ENCODE measurements around the gene ESRRA. TPM values are rescaled to one million over a fixed set of nuclear protein-coding genes. Genes with fewer than 3 reads are reported as not detected.
A peak's percentile ranks its signal among the peaks of the same experiment; 100 is the strongest.

Gene ESRRA
- total and polyA plus RNA-seq, 9 of the 15 experiments (the other 6 are each of a cell fraction or from before 2014, with no cell fraction given) = 0.27 to 89.7 (median 23.7) TPM

GRCh38 chr11:64284962-64285884, 20.1 kb upstream of the ESRRA start, which contains the start of gene GPR137 (continued):
- no peak for TF ChIP-seq PRDM10 (IDR thresholded peaks at IDR 0.05; ENCODE audit: partially characterized antibody)
- peak in 1 of 2 experiments; percentile 69; a peak in 2 of 4 replicates for TF ChIP-seq UBTF (IDR thresholded peaks at IDR 0.05; ENCODE audit: borderline replicate concordance in 1 of 2, low read depth in 2 of 2, low read length in 2 of 2)
- TF ChIP-seq ATF3 (IDR thresholded peaks at IDR 0.05) = no peak
- TF ChIP-seq ATF3 (CRISPR knock-in tag; conservative IDR thresholded peaks at IDR 0.05) = no peak
- no peak for TF ChIP-seq PHTF2 (CRISPR knock-in tag; IDR thresholded peaks at IDR 0.05)
- no peak for TF ChIP-seq MITF (IDR thresholded peaks at IDR 0.05)
- peak in 1 of 2 experiments; percentile 59 for TF ChIP-seq E2F6 (IDR thresholded peaks at IDR 0.05; ENCODE audit: borderline replicate concordance in 1 of 2, extremely low read depth in 1 of 2, insufficient read depth in 1 of 2, insufficient read length in 1 of 2, low read depth in 1 of 2, low read length in 1 of 2, poor library complexity in 1 of 2, severe bottlenecking in 1 of 2)
- TF ChIP-seq U2AF1 (optimal IDR thresholded peaks at IDR 0.05; ENCODE audit: low read depth, low read length) = no peak
- TF ChIP-seq C11orf30 (IDR thresholded peaks at IDR 0.05; ENCODE audit: low read depth) = no peak
